Measurements from ENCODE around the gene LRRC56. TPM values are rescaled to one million over a fixed set of nuclear protein-coding genes. Genes with fewer than 3 reads are reported as not detected.

Gene LRRC56
- polyA plus RNA-seq, 1 donor (not counting 4 experiments of a cell fraction or from before 2014, with no cell fraction given): 0.28 TPM

- H4K20me1 ChIP-seq (ENCODE audit: control insufficient read depth, extremely low read depth, insufficient read depth, low read length): peaks cover 46% of the 10 kb centered on the region
- FAIRE-seq: no peak
Measured at GRCh38 chr11:577611-577894, 40.2 kb downstream of the LRRC56 start.

GRCh38 chr11:578276-579035 is 41.1 kb downstream of the LRRC56 start:
- no peak for FAIRE-seq
- Histone ChIP-seq H2AFZ (ENCODE audit: control insufficient read depth, low read length) (no peak overlapping the region), H3K4me2 (ENCODE audit: control insufficient read depth, extremely low read depth, insufficient read depth, low read depth, low read length) (peak overlapping the region; percentile 97), H3K36me3 (ENCODE audit: control insufficient read depth in 2 of 2, extremely low read depth in 1 of 2, insufficient read depth in 2 of 2, low read length in 2 of 2) (peaks cover 8 to 18% of the 10 kb centered on the region in 2 experiments), H3K4me1 (ENCODE audit: control insufficient read depth, extremely low read depth, insufficient read depth, low read length) (peaks cover 37% of the 10 kb centered on the region), H3K79me2 (ENCODE audit: control insufficient read depth, insufficient read depth, low read length) (peaks cover 64% of the 10 kb centered on the region), H3K9me3 (ENCODE audit: control insufficient read depth, low read depth, low read length) (no peaks in the 10 kb centered on the region), H3K9me1 (ENCODE audit: control insufficient read depth, extremely low read depth, insufficient read depth, low read length) (peaks cover 8% of the 10 kb centered on the region), H3K27me3 (ENCODE audit: control insufficient read depth, extremely low read depth, insufficient read depth, low read length) (no peaks in the 10 kb centered on the region), H3K9ac (ENCODE audit: control insufficient read depth, extremely low read depth, insufficient read depth, low read length) (peak overlapping the region; percentile 99), H4K20me1 (ENCODE audit: control insufficient read depth, extremely low read depth, insufficient read depth, low read length) (peaks cover 46% of the 10 kb centered on the region), H3K4me3 (ENCODE audit: control insufficient read depth in 2 of 3, extremely low read depth in 1 of 3, insufficient read depth in 2 of 3, low read depth in 1 of 3, low read length in 3 of 3) (peak overlapping the region in 2 of 3 experiments; percentile 96 to 97), H3K27ac (ENCODE audit: control insufficient read depth, insufficient read depth, low read length) (peak overlapping the region; percentile 51)
- dilution Hi-C loops (cut with MboI; ENCODE audit: extremely low pct_ligation_motif_present, low sequenced_read_pairs): no loop called here
- TF ChIP-seq CTCF (optimal IDR thresholded peaks at IDR 0.05 in 1 of 3, IDR thresholded peaks at IDR 0.05 in 1 of 3, conservative IDR thresholded peaks at IDR 0.05 in 1 of 3; ENCODE audit: extremely low read depth in 1 of 3, insufficient read depth in 2 of 3, low read length in 3 of 3) (no peak), EZH2 (IDR thresholded peaks at IDR 0.05; ENCODE audit: low read length) (no peak)
- DNase-seq (ENCODE audit: low read depth, low spot score): no peak

More at GRCh38 chr11:577611-577894, 40.2 kb downstream of the LRRC56 start:
- Histone ChIP-seq H3K4me1 (ENCODE audit: control insufficient read depth, extremely low read depth, insufficient read depth, low read length) (peaks cover 37% of the 10 kb centered on the region), H3K9ac (ENCODE audit: control insufficient read depth, extremely low read depth, insufficient read depth, low read length) (peak overlapping the region; percentile 99), H3K4me3 (ENCODE audit: control insufficient read depth in 2 of 3, extremely low read depth in 1 of 3, insufficient read depth in 2 of 3, low read depth in 1 of 3, low read length in 3 of 3) (peak overlapping the region; percentile 78 to 97 (median 96)), H3K27me3 (ENCODE audit: control insufficient read depth, extremely low read depth, insufficient read depth, low read length) (no peaks in the 10 kb centered on the region), H3K36me3 (ENCODE audit: control insufficient read depth in 2 of 2, extremely low read depth in 1 of 2, insufficient read depth in 2 of 2, low read length in 2 of 2) (peaks cover 8 to 15% of the 10 kb centered on the region in 2 experiments), H3K9me1 (ENCODE audit: control insufficient read depth, extremely low read depth, insufficient read depth, low read length) (peaks cover 8% of the 10 kb centered on the region), H3K9me3 (ENCODE audit: control insufficient read depth, low read depth, low read length) (no peaks in the 10 kb centered on the region), H3K27ac (ENCODE audit: control insufficient read depth, insufficient read depth, low read length) (peak overlapping the region; percentile 83), H2AFZ (ENCODE audit: control insufficient read depth, low read length) (no peak overlapping the region), H3K79me2 (ENCODE audit: control insufficient read depth, insufficient read depth, low read length) (peaks cover 57% of the 10 kb centered on the region), H3K4me2 (ENCODE audit: control insufficient read depth, extremely low read depth, insufficient read depth, low read depth, low read length) (peak overlapping the region; percentile 97)
- DNase-seq (ENCODE audit: low read depth, low spot score): no peak
- TF ChIP-seq EZH2 (IDR thresholded peaks at IDR 0.05; ENCODE audit: low read length): no peak
- no peak for TF ChIP-seq CTCF (optimal IDR thresholded peaks at IDR 0.05 in 1 of 3, IDR thresholded peaks at IDR 0.05 in 1 of 3, conservative IDR thresholded peaks at IDR 0.05 in 1 of 3; ENCODE audit: extremely low read depth in 1 of 3, insufficient read depth in 2 of 3, low read length in 3 of 3)
- dilution Hi-C loops (cut with MboI; ENCODE audit: extremely low pct_ligation_motif_present, low sequenced_read_pairs): no loop called here
